SK-N-SH (cell line): ENCODE results near the gene EFCAB6. TPM values are rescaled to one million over a fixed set of nuclear protein-coding genes. Genes with fewer than 3 reads are reported as not detected.

Source experiments
- CTCF ChIA-PET: fragments of 300-600, 350-600 bp; formaldehyde crosslinking; extraction: SDS; loops from one replicate; lab custom pipeline; 2021; lab: Yijun Ruan, JAX
- POLR2A ChIA-PET: fragments of 350-600 bp; sonication (Branson Sonifier 250); formaldehyde crosslinking; extraction: SDS; loops from one replicate; lab custom pipeline; 2020; ENCODE audit warnings: antibody characterized with exemption, inconsistent platforms; lab: Yijun Ruan, JAX
- DNase-seq: peaks from one replicate; pipeline ENCODE4 v3.0.0; 2012
- H2AFZ ChIP-seq: fragments of 200-600 bp; sonication (generic); 2 replicates; pipeline ENCODE4 v1.8.1; 2016; ENCODE audit warnings: antibody characterized with exemption, mild to moderate bottlenecking, low read depth
- H3F3A ChIP-seq: fragments of 200-600 bp; sonication (generic); replicated peaks from 2 replicates; pipeline ENCODE3; 2016; ENCODE audit warnings: antibody characterized with exemption, mild to moderate bottlenecking; ENCODE audit not compliant: insufficient read depth
- H3K27ac ChIP-seq, 2 experiments: fragments of 200-500 bp in 1 of 2; fragments of 200-600 bp in 1 of 2; sonication (Bioruptor generic) in 1 of 2; sonication (generic), shearing (Covaris generic) in 1 of 2; 2 replicates each; pipeline versions ENCODE4 v1.5.1 to v1.6.1; 2014 to 2016; ENCODE audit warnings: low read depth in 2 of 2, inconsistent platforms in 1 of 2, low read length in 1 of 2, mild to moderate bottlenecking in 1 of 2, mixed read lengths in 1 of 2
- H3K27me3 ChIP-seq: fragments of 200-600 bp; sonication (generic), shearing (Covaris generic); 2 replicates; pipeline ENCODE4 v1.6.1; 2016; ENCODE audit warnings: mixed run types; ENCODE audit not compliant: insufficient read depth
- H3K36me3 ChIP-seq, 2 experiments: fragments of 200-500 bp in 1 of 2; fragments of 200-600 bp in 1 of 2; sonication (Bioruptor generic) in 1 of 2; sonication (generic) in 1 of 2; replicated peaks in 1 of 2; 2 replicates each; pipeline versions ENCODE3 to v1.5.1; 2014 to 2016; ENCODE audit warnings: low read length in 1 of 2, mild to moderate bottlenecking in 1 of 2; ENCODE audit not compliant: insufficient read depth in 2 of 2, control insufficient read depth in 1 of 2
- H3K4me1 ChIP-seq, 2 experiments: fragments of 200-500 bp in 1 of 2; fragments of 200-600 bp in 1 of 2; sonication (Bioruptor generic) in 1 of 2; sonication (generic), shearing (Covaris generic) in 1 of 2; 2 replicates each; pipeline versions ENCODE4 v1.5.1 to v1.6.1; 2014 to 2016; ENCODE audit warnings: low read depth in 1 of 2, low read length in 1 of 2, mixed run types in 1 of 2; ENCODE audit not compliant: insufficient read depth in 2 of 2, control insufficient read depth in 1 of 2
- H3K4me2 ChIP-seq: fragments of 200-600 bp; sonication (generic), shearing (Covaris generic); 2 replicates; pipeline ENCODE4 v1.6.1; 2017; ENCODE audit warnings: mixed run types
- H3K4me3 ChIP-seq, 2 experiments: fragments of 200-500 bp in 1 of 2; fragments of 200-600 bp in 1 of 2; sonication (Bioruptor generic) in 1 of 2; sonication (generic), shearing (Covaris generic) in 1 of 2; 2 replicates each; pipeline versions ENCODE4 v1.5.1 to v1.8.1; 2014 to 2016; ENCODE audit warnings: low read depth in 2 of 2, inconsistent platforms in 1 of 2, low read length in 1 of 2, mild to moderate bottlenecking in 1 of 2, mixed read lengths in 1 of 2, moderate library complexity in 1 of 2
- H3K79me2 ChIP-seq: fragments of 200-600 bp; sonication (generic); 2 replicates; pipeline ENCODE4 v1.8.1; 2017; ENCODE audit warnings: mild to moderate bottlenecking; ENCODE audit not compliant: insufficient read depth
- H3K9ac ChIP-seq: fragments of 200-600 bp; sonication (generic); 2 replicates; pipeline ENCODE4 v1.6.1; 2017; ENCODE audit warnings: mixed run types
- H3K9me2 ChIP-seq: fragments of 200-600 bp; sonication (generic); 2 replicates; pipeline ENCODE4 v1.6.1; 2017; ENCODE audit warnings: mixed run types
- H3K9me3 ChIP-seq: fragments of 200-600 bp; sonication (generic); 2 replicates; pipeline ENCODE4 v1.6.1; 2017; ENCODE audit warnings: mixed run types, mild to moderate bottlenecking, moderate library complexity
- H4K20me1 ChIP-seq: fragments of 200-600 bp; sonication (generic); 2 replicates; pipeline ENCODE4 v1.6.1; 2017; ENCODE audit warnings: mild to moderate bottlenecking, mixed run types; ENCODE audit not compliant: insufficient read depth
- EP300 ChIP-seq, 2 experiments: IDR thresholded peaks; 2 replicates each; pipeline versions ENCODE4 v1.4.0 to v1.6.1; 2012; ENCODE audit warnings: borderline replicate concordance in 1 of 2, low read depth in 1 of 2, low read length in 1 of 2
- GATA2 ChIP-seq: sonication (generic); formaldehyde crosslinking; IDR thresholded peaks from 2 replicates; pipeline ENCODE4 v1.5.0; 2020; ENCODE audit warnings: mild to moderate bottlenecking, missing genetic modification reagents
- MEF2A ChIP-seq: IDR thresholded peaks from 2 replicates; pipeline ENCODE4 v1.4.0; 2012; ENCODE audit warnings: low read depth, borderline replicate concordance
- NRF1 ChIP-seq: IDR thresholded peaks from 2 replicates; pipeline ENCODE4 v1.6.1; 2012; ENCODE audit warnings: low read depth, mild to moderate bottlenecking, low read length
- POLR2AphosphoS5 ChIP-seq: IDR thresholded peaks from 2 replicates; pipeline ENCODE4 v1.6.1; 2012; ENCODE audit warnings: low read depth, low read length
- RAD21 ChIP-seq: IDR thresholded peaks from 2 replicates; pipeline ENCODE4 v1.6.1; 2012; ENCODE audit warnings: mild to moderate bottlenecking, low read length
- RFX5 ChIP-seq: IDR thresholded peaks from 2 replicates; pipeline ENCODE4 v1.6.1; 2012; ENCODE audit warnings: mild to moderate bottlenecking, improper control_type of control experiment, low read length
- RXRA ChIP-seq: IDR thresholded peaks from 2 replicates; pipeline ENCODE4 v1.4.0; 2012; ENCODE audit warnings: low read depth, mild to moderate bottlenecking, borderline replicate concordance
- SIN3A ChIP-seq: IDR thresholded peaks from 2 replicates; pipeline ENCODE4 v1.6.1; 2012; ENCODE audit warnings: low read depth, mild to moderate bottlenecking, low read length, moderate library complexity, borderline replicate concordance
- SMC3 ChIP-seq: IDR thresholded peaks from 2 replicates; pipeline ENCODE4 v1.6.1; 2012; ENCODE audit warnings: low read depth, low read length, improper control_type of control experiment
- TAF1 ChIP-seq: IDR thresholded peaks from 2 replicates; pipeline ENCODE4 v1.6.1; 2012; ENCODE audit warnings: low read depth, mild to moderate bottlenecking, low read length, moderate library complexity, borderline replicate concordance
- TCF12 ChIP-seq: IDR thresholded peaks from 2 replicates; pipeline ENCODE4 v1.4.0; 2012
- TEAD4 ChIP-seq: IDR thresholded peaks from 2 replicates; pipeline ENCODE4 v1.4.0; 2012; ENCODE audit warnings: mild to moderate bottlenecking, borderline replicate concordance; ENCODE audit not compliant: insufficient read depth
- YY1 ChIP-seq: IDR thresholded peaks from 2 replicates; pipeline ENCODE4 v1.4.0; 2012; ENCODE audit warnings: low read depth, mild to moderate bottlenecking
- WGBS: methylation state at CpG from one replicate; pipeline ENCODE4 v1.1.6; 2017; ENCODE audit warnings: low lambda C conversion rate; 5-methylcytosine and 5-hydroxymethylcytosine counted together
- polyA plus RNA-seq, 3 experiments: library from polyadenylated mRNA; depleted of rRNA; stranded (reverse); fragments of >200 nt; gene quantifications; 2 replicates each; pipeline ENCODE4 v1.2.3, GENCODE V29; 2012
- TF ChIP-seq, protein P1 (sequence below): IDR thresholded peaks from 2 replicates; pipeline ENCODE4 v1.6.1; 2012; ENCODE audit warnings: mild to moderate bottlenecking, low read depth, low read length, moderate library complexity
- TF ChIP-seq, protein P2 (sequence below): fragments of 150-350 bp; IDR thresholded peaks from 2 replicates; pipeline ENCODE4 v1.6.1; 2016; ENCODE audit warnings: mild to moderate bottlenecking, low read depth, low read length

Gene EFCAB6
- polyA plus RNA-seq, 1 of the 3 experiments (the other 2 are of a cell fraction): 0.46 TPM

DNA sequence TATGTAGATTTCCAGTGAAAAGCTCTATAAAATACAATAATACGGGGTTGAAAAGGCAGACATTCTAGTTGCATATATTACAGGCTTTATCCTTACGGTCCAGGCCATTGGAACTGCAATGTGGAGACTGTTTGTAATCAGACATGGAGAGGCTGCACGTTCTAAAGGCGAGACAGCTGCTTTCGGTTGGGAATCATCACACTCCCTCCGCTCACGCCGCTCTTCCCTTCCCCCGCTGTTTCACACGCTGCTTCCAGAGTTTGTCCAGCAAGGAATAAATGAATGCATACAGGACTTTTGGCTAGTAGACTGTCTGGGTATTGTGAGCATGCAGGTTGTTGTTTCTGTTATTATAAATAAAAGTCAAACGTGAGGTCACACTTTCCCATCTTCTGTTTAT is 13.5 kb upstream of the EFCAB6 start:
- Histone ChIP-seq H3K9ac (no peak overlapping the region), H3K4me1 (peaks cover 0 to 35% of the 10 kb centered on the region in 2 experiments; a peak in 2 of 4 replicates), H4K20me1 (no peaks in the 10 kb centered on the region), H3K9me2 (no peaks in the 10 kb centered on the region), H3K27ac (no peak overlapping the region), H3F3A (peaks cover 5% of the 10 kb centered on the region), H3K79me2 (no peaks in the 10 kb centered on the region), H3K36me3 (no peaks in the 10 kb centered on the region), H3K9me3 (no peaks in the 10 kb centered on the region), H3K4me3 (no peak overlapping the region), H3K27me3 (no peaks in the 10 kb centered on the region), H3K4me2 (no peak overlapping the region), H2AFZ (no peak overlapping the region)
- WGBS: 92% methylated on average over 11 of the region's 11 CpGs
- no peak for DNase-seq
- CTCF ChIA-PET: interaction anchor here (0.8 to 3.9 kb wide), 3 partner anchors 14 to 248 kb away, joined by 3 to 17 read pairs (median 3); no protein-coding TSS in a partner anchor
- TF ChIP-seq SMC3 (no peak), SIN3A (no peak), NRF1 (no peak), TEAD4 (no peak), TCF12 (no peak), YY1 (no peak), TAF1 (no peak), RAD21 (no peak), RXRA (no peak)
- TF ChIP-seq, protein P1, sequence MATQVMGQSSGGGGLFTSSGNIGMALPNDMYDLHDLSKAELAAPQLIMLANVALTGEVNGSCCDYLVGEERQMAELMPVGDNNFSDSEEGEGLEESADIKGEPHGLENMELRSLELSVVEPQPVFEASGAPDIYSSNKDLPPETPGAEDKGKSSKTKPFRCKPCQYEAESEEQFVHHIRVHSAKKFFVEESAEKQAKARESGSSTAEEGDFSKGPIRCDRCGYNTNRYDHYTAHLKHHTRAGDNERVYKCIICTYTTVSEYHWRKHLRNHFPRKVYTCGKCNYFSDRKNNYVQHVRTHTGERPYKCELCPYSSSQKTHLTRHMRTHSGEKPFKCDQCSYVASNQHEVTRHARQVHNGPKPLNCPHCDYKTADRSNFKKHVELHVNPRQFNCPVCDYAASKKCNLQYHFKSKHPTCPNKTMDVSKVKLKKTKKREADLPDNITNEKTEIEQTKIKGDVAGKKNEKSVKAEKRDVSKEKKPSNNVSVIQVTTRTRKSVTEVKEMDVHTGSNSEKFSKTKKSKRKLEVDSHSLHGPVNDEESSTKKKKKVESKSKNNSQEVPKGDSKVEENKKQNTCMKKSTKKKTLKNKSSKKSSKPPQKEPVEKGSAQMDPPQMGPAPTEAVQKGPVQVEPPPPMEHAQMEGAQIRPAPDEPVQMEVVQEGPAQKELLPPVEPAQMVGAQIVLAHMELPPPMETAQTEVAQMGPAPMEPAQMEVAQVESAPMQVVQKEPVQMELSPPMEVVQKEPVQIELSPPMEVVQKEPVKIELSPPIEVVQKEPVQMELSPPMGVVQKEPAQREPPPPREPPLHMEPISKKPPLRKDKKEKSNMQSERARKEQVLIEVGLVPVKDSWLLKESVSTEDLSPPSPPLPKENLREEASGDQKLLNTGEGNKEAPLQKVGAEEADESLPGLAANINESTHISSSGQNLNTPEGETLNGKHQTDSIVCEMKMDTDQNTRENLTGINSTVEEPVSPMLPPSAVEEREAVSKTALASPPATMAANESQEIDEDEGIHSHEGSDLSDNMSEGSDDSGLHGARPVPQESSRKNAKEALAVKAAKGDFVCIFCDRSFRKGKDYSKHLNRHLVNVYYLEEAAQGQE: no peak
- TF ChIP-seq, protein P2, sequence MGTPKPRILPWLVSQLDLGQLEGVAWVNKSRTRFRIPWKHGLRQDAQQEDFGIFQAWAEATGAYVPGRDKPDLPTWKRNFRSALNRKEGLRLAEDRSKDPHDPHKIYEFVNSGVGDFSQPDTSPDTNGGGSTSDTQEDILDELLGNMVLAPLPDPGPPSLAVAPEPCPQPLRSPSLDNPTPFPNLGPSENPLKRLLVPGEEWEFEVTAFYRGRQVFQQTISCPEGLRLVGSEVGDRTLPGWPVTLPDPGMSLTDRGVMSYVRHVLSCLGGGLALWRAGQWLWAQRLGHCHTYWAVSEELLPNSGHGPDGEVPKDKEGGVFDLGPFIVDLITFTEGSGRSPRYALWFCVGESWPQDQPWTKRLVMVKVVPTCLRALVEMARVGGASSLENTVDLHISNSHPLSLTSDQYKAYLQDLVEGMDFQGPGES: no peak
- POLR2A ChIA-PET: interaction anchor here (1.1 kb wide), 1 partner anchor 13 kb away, joined by 3 read pairs; the partner anchor contains the start of gene EFCAB6

DNA sequence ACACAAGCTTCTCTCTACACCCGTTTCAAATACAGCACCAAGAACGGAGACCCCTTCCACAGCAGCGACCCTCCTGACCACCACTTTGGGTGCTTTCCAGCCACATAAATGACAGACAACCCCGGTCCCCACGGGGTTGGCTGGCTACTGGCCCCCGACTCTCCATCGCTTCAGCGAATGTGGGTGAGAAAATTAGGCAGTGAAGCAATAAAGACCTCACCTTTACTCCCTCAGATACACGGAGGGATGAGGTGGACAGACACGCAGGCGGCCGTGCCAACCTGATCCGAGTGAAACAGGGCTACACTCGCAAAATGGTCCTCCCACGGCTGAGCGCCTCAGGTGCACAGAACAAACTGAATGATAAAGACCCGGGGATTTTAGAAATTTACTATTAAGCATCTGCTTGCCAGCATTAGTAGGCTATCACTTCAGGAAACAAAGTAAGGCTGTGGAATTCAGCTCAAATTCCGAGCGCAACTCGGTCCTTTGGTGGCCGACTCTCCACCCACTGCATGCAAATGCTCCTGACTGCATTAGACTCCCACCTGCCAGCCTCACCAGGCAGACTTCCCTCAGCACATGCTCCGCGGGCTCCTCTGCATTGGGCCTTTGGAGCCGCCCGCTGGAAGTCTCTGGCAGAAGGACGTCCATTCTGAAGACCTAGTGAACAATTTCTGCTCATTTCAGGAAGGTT is 12.8 kb upstream of the EFCAB6 start:
- no peaks in the 10 kb centered on the region for H3K79me2 ChIP-seq
- no peak for DNase-seq
- H2AFZ ChIP-seq: no peak overlapping the region
- H4K20me1 ChIP-seq: no peaks in the 10 kb centered on the region
- no peak overlapping the region for H3K9ac ChIP-seq
- no peaks in the 10 kb centered on the region for H3K36me3 ChIP-seq
- no peak overlapping the region for H3K27ac ChIP-seq
- no peaks in the 10 kb centered on the region for H3K9me2 ChIP-seq
- peaks cover 0 to 27% of the 10 kb centered on the region in 2 experiments; a peak in 1 of 4 replicates for H3K4me1 ChIP-seq
- H3K4me2 ChIP-seq: no peak overlapping the region
- TF ChIP-seq SMC3: no peak
- no peak for TF ChIP-seq NRF1
- TF ChIP-seq RFX5: no peak
- no peak for TF ChIP-seq GATA2
- TF ChIP-seq MEF2A: no peak
- no peak for TF ChIP-seq POLR2AphosphoS5
- TF ChIP-seq EP300 (IDR thresholded peaks at IDR 0.05; ENCODE audit: borderline replicate concordance in 1 of 2, low read depth in 1 of 2, low read length in 1 of 2): no peak
- POLR2A ChIA-PET: no interaction called here
- H3K4me3 ChIP-seq: no peak overlapping the region
- 94% methylated on average over 14 of the region's 26 CpGs for WGBS
- H3F3A ChIP-seq: peaks cover 5% of the 10 kb centered on the region
- no peaks in the 10 kb centered on the region for H3K9me3 ChIP-seq
- H3K27me3 ChIP-seq: no peaks in the 10 kb centered on the region
- CTCF ChIA-PET: interaction anchor here (3.9 kb wide), 1 partner anchor 60 kb away, joined by 17 read pairs; no protein-coding TSS in a partner anchor
